SK-MEL-5 (cell line): Measurements from ENCODE around the gene CDK13. TPM values are rescaled to one million over a fixed set of nuclear protein-coding genes. Genes with fewer than 3 reads are reported as not detected.
A peak's percentile ranks its signal among the peaks of the same experiment; 100 is the strongest.

ENCODE experiments used
- DNase-seq: peaks from one replicate; pipeline ENCODE4 v3.0.0-alpha.2; 2016; ENCODE audit warnings: low read depth, low spot score
- in situ Hi-C: cut with HindIII; loops from 2 replicates; pipeline ENCODE4 v1.10.0; 2016; ENCODE audit warnings: low sequenced_read_pairs, high pct_unique_total_duplicates, low pct_unique_long_range_greater_than_20kb
- total RNA-seq: library from RNA; depleted of rRNA; stranded (reverse); fragments of >200 nt; shearing (Covaris generic); gene quantifications from 2 replicates; pipeline ENCODE4 v1.2.3, GENCODE V29; 2014

CDK13 gene
- total RNA-seq, 1 experiment from 2014 or later: 40.5 TPM

GRCh38 chr7:39942883-39943282, 7.2 kb upstream of the CDK13 start:
- in situ Hi-C loops: no loop called here
- no peak for DNase-seq

GRCh38 chr7:39946693-39947092, 3.4 kb upstream of the CDK13 start:
- peak; percentile 47 for DNase-seq
- in situ Hi-C loops: no loop called here

- in situ Hi-C loops: no loop called here
- DNase-seq: no peak
Observed at GRCh38 chr7:39948375-39948955, 1.6 kb upstream of the CDK13 start.

GRCh38 chr7:39948956-39949928, 814 bp upstream of the CDK13 start:
- DNase-seq: peak; percentile 100
- in situ Hi-C loops: no loop called here

GRCh38 chr7:39950473-39951225, 593 bp downstream of the CDK13 start:
- in situ Hi-C loops: no loop called here
- DNase-seq: peak; percentile 31

- in situ Hi-C loops: no loop called here
- peak; percentile 55 for DNase-seq
Observed at GRCh38 chr7:39951226-39952194, 1.5 kb downstream of the CDK13 start.

- in situ Hi-C loops: no loop called here
- DNase-seq: peak; percentile 27
Observed at GRCh38 chr7:39952374-39952773, 2.3 kb downstream of the CDK13 start.

- in situ Hi-C loops: no loop called here
- no peak for DNase-seq
Observed at GRCh38 chr7:39952803-39953202, 2.7 kb downstream of the CDK13 start.

- in situ Hi-C loops: no loop called here
Observed at GRCh38 chr7:39954694-39955093, 4.6 kb downstream of the CDK13 start.

GRCh38 chr7:39958038-39958437, 8.0 kb downstream of the CDK13 start:
- DNase-seq: no peak
- in situ Hi-C loops: no loop called here

More at GRCh38 chr7:39954694-39955093, 4.6 kb downstream of the CDK13 start:
- DNase-seq: no peak

- no peak for DNase-seq
- in situ Hi-C loops: no loop called here
Observed at GRCh38 chr7:39967406-39968161, 17.5 kb downstream of the CDK13 start.

- in situ Hi-C loops: no loop called here
- no peak for DNase-seq
Observed at GRCh38 chr7:39969431-39969830, 19.4 kb downstream of the CDK13 start.

GRCh38 chr7:39971924-39972323, 21.9 kb downstream of the CDK13 start:
- in situ Hi-C loops: no loop called here
- no peak for DNase-seq

- in situ Hi-C loops: no loop called here
- DNase-seq: no peak
Observed at GRCh38 chr7:39973801-39974200, 23.7 kb downstream of the CDK13 start.

- in situ Hi-C loops: loop anchor here (25.0 kb wide), 1 partner anchor 91 kb away; no protein-coding TSS in a partner anchor
- no peak for DNase-seq
Observed at GRCh38 chr7:39978230-39978934, 28.3 kb downstream of the CDK13 start.
